ENCODE results near the gene KIFC3. TPM values are rescaled to one million over a fixed set of nuclear protein-coding genes. Genes with fewer than 3 reads are reported as not detected.

Gene KIFC3
- total RNA-seq, 1 experiment from 2014 or later = 64.6 TPM

GRCh38 chr16:57765160-57765728 lies 37.0 kb downstream of the KIFC3 start:
- no peak overlapping the region for H3K4me3 Mint-ChIP-seq (ENCODE audit: low read depth, unreplicated experiment)
- intact Hi-C loops (cut with micrococcal nuclease; ENCODE audit: unreplicated experiment) = no loop called here
- H3K36me3 Mint-ChIP-seq (ENCODE audit: insufficient read depth, unreplicated experiment) = peaks cover 49% of the 10 kb centered on the region
- no peaks in the 10 kb centered on the region for H3K9me3 Mint-ChIP-seq (ENCODE audit: low read depth, unreplicated experiment)
- no peaks in the 10 kb centered on the region for H3K27me3 Mint-ChIP-seq (ENCODE audit: unreplicated experiment)
- no peak for TF ChIP-seq CTCF (IDR thresholded peaks at IDR 0.05; ENCODE audit: unreplicated experiment)
- peaks cover 10% of the 10 kb centered on the region for H3K4me1 Mint-ChIP-seq (ENCODE audit: low read depth, unreplicated experiment)
- H3K27ac Mint-ChIP-seq (ENCODE audit: unreplicated experiment) = peak overlapping the region; percentile 42
- no peak for DNase-seq
- CTCF ChIA-PET = no interaction called here
- BruUV-seq (replicated peaks) = no TSS peak

- no peaks in the 10 kb centered on the region for H3K27me3 Mint-ChIP-seq (ENCODE audit: unreplicated experiment)
- no peaks in the 10 kb centered on the region for H3K9me3 Mint-ChIP-seq (ENCODE audit: low read depth, unreplicated experiment)
- H3K4me3 Mint-ChIP-seq (ENCODE audit: low read depth, unreplicated experiment) = no peak overlapping the region
- no TSS peak for BruUV-seq (replicated peaks)
- intact Hi-C loops (cut with micrococcal nuclease; ENCODE audit: unreplicated experiment) = no loop called here
- H3K27ac Mint-ChIP-seq (ENCODE audit: unreplicated experiment) = peak overlapping the region; percentile 42
- DNase-seq = peak; percentile 65
- peaks cover 10% of the 10 kb centered on the region for H3K4me1 Mint-ChIP-seq (ENCODE audit: low read depth, unreplicated experiment)
- peaks cover 56% of the 10 kb centered on the region for H3K36me3 Mint-ChIP-seq (ENCODE audit: insufficient read depth, unreplicated experiment)
- no peak for TF ChIP-seq CTCF (IDR thresholded peaks at IDR 0.05; ENCODE audit: unreplicated experiment)
- CTCF ChIA-PET = interaction anchor here (0.8 to 0.9 kb wide), 2 partner anchors 33 to 99 kb away, joined by 3 to 4 read pairs; no protein-coding TSS in a partner anchor
Measured at GRCh38 chr16:57764341-57765159, 37.7 kb downstream of the KIFC3 start.

GRCh38 chr16:57764006-57764340 lies 38.3 kb downstream of the KIFC3 start:
- H3K4me1 Mint-ChIP-seq (ENCODE audit: low read depth, unreplicated experiment) = peaks cover 10% of the 10 kb centered on the region
- DNase-seq = no peak
- CTCF ChIA-PET = interaction anchor here (0.8 to 0.9 kb wide), 2 partner anchors 34 to 99 kb away, joined by 3 to 4 read pairs; no protein-coding TSS in a partner anchor
- H3K36me3 Mint-ChIP-seq (ENCODE audit: insufficient read depth, unreplicated experiment) = peaks cover 60% of the 10 kb centered on the region
- no TSS peak for BruUV-seq (replicated peaks)
- H3K27ac Mint-ChIP-seq (ENCODE audit: unreplicated experiment) = peak overlapping the region; percentile 42
- TF ChIP-seq CTCF (IDR thresholded peaks at IDR 0.05; ENCODE audit: unreplicated experiment) = no peak
- no peak overlapping the region for H3K4me3 Mint-ChIP-seq (ENCODE audit: low read depth, unreplicated experiment)
- no peaks in the 10 kb centered on the region for H3K27me3 Mint-ChIP-seq (ENCODE audit: unreplicated experiment)
- intact Hi-C loops (cut with micrococcal nuclease; ENCODE audit: unreplicated experiment) = no loop called here
- H3K9me3 Mint-ChIP-seq (ENCODE audit: low read depth, unreplicated experiment) = no peaks in the 10 kb centered on the region

- no TSS peak for BruUV-seq (replicated peaks)
- CTCF ChIA-PET = interaction anchor here (0.8 to 0.9 kb wide), 2 partner anchors 34 to 100 kb away, joined by 3 to 4 read pairs; no protein-coding TSS in a partner anchor
- DNase-seq = no peak
- Mint-ChIP-seq H3K27me3 (ENCODE audit: unreplicated experiment) (no peaks in the 10 kb centered on the region), H3K4me3 (ENCODE audit: low read depth, unreplicated experiment) (no peak overlapping the region), H3K36me3 (ENCODE audit: insufficient read depth, unreplicated experiment) (peaks cover 60% of the 10 kb centered on the region), H3K9me3 (ENCODE audit: low read depth, unreplicated experiment) (no peaks in the 10 kb centered on the region), H3K4me1 (ENCODE audit: low read depth, unreplicated experiment) (peaks cover 10% of the 10 kb centered on the region), H3K27ac (ENCODE audit: unreplicated experiment) (peak overlapping the region; percentile 42)
- TF ChIP-seq CTCF (IDR thresholded peaks at IDR 0.05; ENCODE audit: unreplicated experiment) = no peak
- intact Hi-C loops (cut with micrococcal nuclease; ENCODE audit: unreplicated experiment) = no loop called here
Measured at GRCh38 chr16:57763285-57764005, 38.8 kb downstream of the KIFC3 start.

Data from Calu3 (cell line).